Lower leg skin (tissue), 4 donors: ENCODE results near the gene RAB15. TPM values are rescaled to one million over a fixed set of nuclear protein-coding genes. Genes with fewer than 3 reads are reported as not detected.

Source experiments
- DNase-seq, 2 donors: peaks; one replicate each; pipeline ENCODE4 v3.0.0-alpha.2; 2019; ENCODE audit warnings: low spot score in 2 of 2
- H3K4me3 ChIP-seq: fragments of 200-600 bp; sonication (generic); 2 replicates; pipeline ENCODE4 v1.5.1; 2017; ENCODE audit warnings: mild to moderate bottlenecking, low read depth; ENCODE audit not compliant: poor library complexity, severe bottlenecking
- CTCF ChIP-seq, 3 donors: fragments of 450-650 bp; IDR thresholded peaks; one replicate each; pipeline ENCODE4 v1.5.1; 2016; ENCODE audit warnings: antibody characterized with exemption in 3 of 3, mild to moderate bottlenecking in 3 of 3, moderate library complexity in 2 of 3
- POLR2A ChIP-seq, 2 donors: fragments of 450-650 bp; IDR thresholded peaks; one replicate each; pipeline ENCODE4 v1.6.1; 2016 to 2017; ENCODE audit warnings: antibody characterized with exemption in 2 of 2, mild to moderate bottlenecking in 1 of 2, moderate library complexity in 1 of 2
- WGBS, 2 donors: methylation state at CpG; one replicate each; pipeline ENCODE4 v1.1.5; 2018; 5-methylcytosine and 5-hydroxymethylcytosine counted together
- intact Hi-C: fragments of 100-400 bp; cut with DNase I; formaldehyde crosslinking; loops from one replicate; pipeline ENCODE4 v1.15.0; 2023; ENCODE audit warnings: low total_unique reads
- total RNA-seq, 4 donors: library from RNA; depleted of rRNA; stranded (reverse); fragments of >200 nt; gene quantifications; one replicate each; pipeline ENCODE4 v1.1.0, GENCODE V29; 2016

RAB15 gene
- total RNA-seq, 4 donors from 2014 or later = 5.5 to 9.4 (median 7.2) TPM

DNA sequence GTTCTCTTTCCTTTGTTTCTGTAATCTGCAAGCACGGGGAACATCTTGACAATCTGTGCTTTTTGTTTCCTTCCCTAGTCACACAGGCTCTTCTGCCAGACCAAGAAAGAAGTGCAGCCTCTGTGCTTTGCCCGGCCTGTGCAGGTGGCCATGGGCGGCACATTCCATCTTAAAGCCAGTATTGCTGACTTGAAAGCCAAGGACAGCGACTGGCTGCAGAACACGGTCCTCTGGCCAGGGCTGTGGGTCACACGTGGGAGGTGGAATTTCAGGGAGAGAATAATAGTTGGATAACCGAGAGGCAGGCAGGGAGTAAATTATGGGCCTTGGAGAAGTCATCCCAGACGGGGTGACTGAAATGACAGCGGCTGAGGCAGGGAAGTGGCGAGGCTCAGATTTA lies 39.4 kb upstream of the RAB15 start:
- H3K4me3 ChIP-seq = no peak overlapping the region
- WGBS, 2 donors = 87 to 90% methylated on average over 10 of the region's 10 CpGs
- intact Hi-C loops = no loop called here
- no peak for TF ChIP-seq CTCF (IDR thresholded peaks at IDR 0.05)
- no peak for TF ChIP-seq POLR2A (IDR thresholded peaks at IDR 0.05)
- no peak for DNase-seq

DNA sequence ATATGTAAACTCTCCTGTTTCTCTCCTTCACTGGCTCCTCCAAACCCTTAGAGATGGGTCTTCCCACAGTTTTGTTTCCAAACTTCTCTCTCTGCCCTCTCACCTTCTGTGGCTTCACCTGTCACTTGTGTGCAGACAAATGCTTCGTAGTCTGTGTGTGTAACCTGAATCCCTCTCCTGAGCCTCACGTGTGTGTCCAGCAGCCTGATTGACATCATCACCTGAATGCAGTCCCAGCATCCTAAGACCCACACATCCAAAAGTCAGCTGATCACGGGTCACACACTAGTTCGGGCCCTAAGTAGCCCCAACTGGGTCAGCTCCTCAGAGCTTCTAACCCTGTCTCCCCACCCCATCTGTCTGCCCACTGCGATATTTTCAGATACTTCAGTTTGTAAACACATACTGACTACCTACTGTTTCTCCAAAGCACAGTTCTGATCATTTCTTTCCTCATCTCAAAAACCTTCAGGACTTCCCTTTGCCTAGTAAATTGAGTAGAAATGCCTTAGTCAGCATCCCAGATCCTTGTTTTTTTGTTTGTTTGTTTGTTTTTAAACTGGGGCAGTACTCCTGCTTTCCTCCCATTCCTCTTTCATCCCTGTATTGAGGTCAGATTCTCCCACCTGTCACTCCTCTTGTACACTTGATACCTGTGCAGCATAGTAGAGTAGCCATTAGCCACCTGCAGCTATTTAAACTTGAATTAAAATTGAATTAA lies 38.2 kb upstream of the RAB15 start:
- 89% methylated on average over 5 of the region's 5 CpGs for WGBS, 2 donors
- TF ChIP-seq CTCF (IDR thresholded peaks at IDR 0.05) (no peak), POLR2A (IDR thresholded peaks at IDR 0.05) (no peak)

DNA sequence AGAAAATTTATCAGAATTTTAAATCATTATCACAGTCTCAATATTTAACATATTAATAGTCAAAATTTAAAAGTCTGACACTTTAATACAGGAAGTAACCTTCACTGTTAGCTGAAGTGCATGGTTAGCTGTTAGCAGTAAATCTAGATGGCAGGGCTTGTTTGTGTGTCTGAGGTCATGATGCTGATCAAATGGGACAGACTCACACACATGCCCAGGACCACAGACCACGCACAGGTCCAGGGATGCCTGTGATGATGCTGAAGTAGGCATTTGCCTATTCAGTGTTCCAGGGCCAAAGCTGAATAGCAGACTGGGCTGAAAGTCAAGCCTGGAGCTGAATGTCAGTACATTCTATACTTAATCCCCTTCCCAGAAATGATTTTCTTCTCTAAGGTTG lies 35.1 kb upstream of the RAB15 start:
- peak in 1 of 2 donors; percentile 18 for DNase-seq
- TF ChIP-seq CTCF (IDR thresholded peaks at IDR 0.05) = no peak
- no peak for TF ChIP-seq POLR2A (IDR thresholded peaks at IDR 0.05)
- intact Hi-C loops = no loop called here
- WGBS, 2 donors = 92 to 100% methylated on average over 1 of the region's 1 CpG
- H3K4me3 ChIP-seq = no peak overlapping the region

More for the DNA sequence above, 38.2 kb upstream of the RAB15 start:
- DNase-seq = peak in 1 of 2 donors; percentile 4
- H3K4me3 ChIP-seq = no peak overlapping the region
- intact Hi-C loops = no loop called here

DNA sequence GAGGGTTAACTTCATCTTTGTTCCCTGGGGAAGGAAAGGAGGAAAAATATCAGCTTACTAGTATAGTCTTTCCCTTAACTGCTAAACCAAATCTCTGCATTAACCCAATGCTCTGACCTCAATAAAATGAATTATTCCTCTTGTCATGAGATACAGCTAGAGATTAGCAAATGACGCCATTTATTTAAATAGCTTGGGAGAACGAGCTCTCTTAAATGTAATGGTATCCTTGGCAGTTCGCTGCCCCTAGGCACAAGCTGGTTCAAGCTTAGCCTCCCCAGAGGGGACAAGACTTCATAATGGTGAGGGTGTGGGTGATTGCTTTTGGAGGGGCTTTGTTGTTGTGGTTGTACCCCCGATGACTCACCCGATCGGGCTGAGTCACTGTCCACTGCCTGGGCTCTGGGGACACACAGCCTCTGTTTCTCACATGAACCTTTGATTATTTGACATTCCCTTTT lies 34.2 kb upstream of the RAB15 start:
- no peak overlapping the region for H3K4me3 ChIP-seq
- intact Hi-C loops = no loop called here
- no peak for TF ChIP-seq POLR2A (IDR thresholded peaks at IDR 0.05)
- no peak for TF ChIP-seq CTCF (IDR thresholded peaks at IDR 0.05)
- peak in 1 of 2 donors; percentile 14 for DNase-seq
- WGBS, 2 donors = 86 to 91% methylated on average over 6 of the region's 6 CpGs

DNA sequence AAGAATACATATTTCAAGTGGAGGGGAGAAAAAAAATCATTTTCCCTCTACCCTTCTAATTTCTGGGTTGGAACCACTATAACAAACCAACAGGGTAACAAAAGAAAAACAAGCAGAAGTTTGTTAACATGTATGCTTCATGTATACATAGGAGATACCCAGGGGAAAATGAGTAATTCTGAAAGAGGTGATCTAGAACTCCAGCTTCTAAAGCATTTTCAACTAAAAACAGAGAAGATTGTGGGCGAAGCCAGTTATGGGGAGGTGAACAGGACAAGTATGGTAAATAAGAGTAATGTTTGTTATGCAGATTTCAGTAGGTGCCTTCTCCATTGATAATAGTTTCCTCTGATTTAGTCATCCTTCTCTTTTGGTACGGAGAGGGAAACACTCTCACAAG lies 31.3 kb upstream of the RAB15 start:
- WGBS, 2 donors = 91 to 93% methylated on average over 2 of the region's 2 CpGs
- no peak for DNase-seq
- no peak overlapping the region for H3K4me3 ChIP-seq
- TF ChIP-seq CTCF (IDR thresholded peaks at IDR 0.05) (no peak), POLR2A (IDR thresholded peaks at IDR 0.05) (no peak)
- intact Hi-C loops = no loop called here
